HepG2 (cell line): ENCODE data around the gene ZFP64. TPM values are rescaled to one million over a fixed set of nuclear protein-coding genes. Genes with fewer than 3 reads are reported as not detected.

Source experiments
- ARNT ChIP-seq: fragments of 450-650 bp; IDR thresholded peaks from 2 replicates; pipeline ENCODE4 v1.6.1; 2017
- ELF3 ChIP-seq: IDR thresholded peaks from 2 replicates; pipeline ENCODE4 v1.6.1; 2016; ENCODE audit warnings: missing genetic modification reagents, missing compliant biosample characterization
- FOXK1 ChIP-seq: sonication (generic); formaldehyde crosslinking; IDR thresholded peaks from 2 replicates; pipeline ENCODE4 v1.4.0; 2020; ENCODE audit warnings: low read depth, missing genetic modification reagents, borderline replicate concordance
- MED8 ChIP-seq: sonication (generic); formaldehyde crosslinking; IDR thresholded peaks from 2 replicates; pipeline ENCODE4 v1.8.1; 2023; ENCODE audit warnings: mild to moderate bottlenecking, missing genetic modification reagents; ENCODE audit not compliant: insufficient replicate concordance
- POLR2A ChIP-seq, 2 experiments: IDR thresholded peaks; 2 replicates each; pipeline ENCODE4 v1.6.1; 2011; ENCODE audit warnings: low read depth in 2 of 2, low read length in 2 of 2, mild to moderate bottlenecking in 1 of 2, moderate library complexity in 1 of 2; ENCODE audit not compliant: insufficient read depth in 1 of 2
- POLR2AphosphoS2 ChIP-seq: IDR thresholded peaks from 2 replicates; pipeline ENCODE4 v1.6.1; 2011; ENCODE audit warnings: low read depth, low read length, improper control_type of control experiment
- SETDB1 ChIP-seq: sonication (generic); formaldehyde crosslinking; IDR thresholded peaks from 2 replicates; pipeline ENCODE4 v1.5.1; 2020; ENCODE audit warnings: missing genetic modification reagents, mild to moderate bottlenecking, borderline replicate concordance
- SIN3A ChIP-seq: IDR thresholded peaks from 2 replicates; pipeline ENCODE4 v1.6.1; 2011; ENCODE audit warnings: low read depth, mild to moderate bottlenecking, control low read depth, low read length, borderline replicate concordance
- ZMAT3 ChIP-seq: sonication (generic); formaldehyde crosslinking; conservative IDR thresholded peaks from 2 replicates; pipeline ENCODE4 v1.7.0; 2021; ENCODE audit warnings: missing genetic modification reagents
- ZNF234 ChIP-seq: sonication (generic); formaldehyde crosslinking; conservative IDR thresholded peaks from 2 replicates; pipeline ENCODE4 v1.5.1; 2020; ENCODE audit warnings: mild to moderate bottlenecking, missing genetic modification reagents
- ZNF674 ChIP-seq: sonication (generic); formaldehyde crosslinking; IDR thresholded peaks from 2 replicates; pipeline ENCODE4 v1.5.0; 2020; ENCODE audit warnings: low read depth, mild to moderate bottlenecking, missing genetic modification reagents
- ZNF687 ChIP-seq: sonication (generic); formaldehyde crosslinking; IDR thresholded peaks from 2 replicates; pipeline ENCODE4 v1.5.1; 2020; ENCODE audit warnings: mild to moderate bottlenecking, missing genetic modification reagents, moderate library complexity
- polyA plus RNA-seq, 8 experiments: library from polyadenylated mRNA; depleted of rRNA in 3 of 8; stranded (reverse) in 7 of 8; unstranded in 1 of 8; fragments of >200 nt; fragmentation: Illumina TruSeq in 4 of 8; extraction: Trizol in 4 of 8; gene quantifications; 2 replicates each; pipeline versions ENCODE4 v1.2.1 to v1.2.3, GENCODE V29; 2011 to 2016; ENCODE audit warnings: low read depth in 4 of 8, missing spikeins in 1 of 8, mixed read lengths in 1 of 8; ENCODE audit not compliant: insufficient read depth in 1 of 8
- total RNA-seq, 5 experiments: library from RNA; depleted of rRNA; stranded (reverse); fragments of >200 nt; fragmentation: Illumina TruSeq; extraction: Trizol; gene quantifications; 2 replicates each; pipeline ENCODE4 v1.2.3, GENCODE V29; 2016; ENCODE audit warnings: low read depth in 1 of 5
- TF ChIP-seq, protein P1 (sequence below): sonication (generic); formaldehyde crosslinking; IDR thresholded peaks from 2 replicates; pipeline ENCODE4 v1.5.1; 2020; ENCODE audit warnings: mild to moderate bottlenecking, missing genetic modification reagents, borderline replicate concordance
- TF ChIP-seq, protein P2 (sequence below): sonication (generic); formaldehyde crosslinking; IDR thresholded peaks from 2 replicates; pipeline ENCODE4 v1.4.0; 2020; ENCODE audit warnings: missing genetic modification reagents, borderline replicate concordance
- TF ChIP-seq, protein P3 (sequence below): sonication (generic); formaldehyde crosslinking; conservative IDR thresholded peaks from 2 replicates; pipeline ENCODE4 v1.4.0; 2020; ENCODE audit warnings: missing genetic modification reagents
- TF ChIP-seq, protein P4 (sequence below): sonication (generic); formaldehyde crosslinking; IDR thresholded peaks from 2 replicates; pipeline ENCODE4 v1.9.0; 2021; ENCODE audit warnings: missing genetic modification reagents, mild to moderate bottlenecking, borderline replicate concordance
- TF ChIP-seq, protein P5 (sequence below): sonication (generic); IDR thresholded peaks from 2 replicates; pipeline ENCODE4 v1.6.1; 2016; ENCODE audit warnings: low read depth, borderline replicate concordance

ZFP64 gene
- total and polyA plus RNA-seq, 2 of the 13 experiments (the other 11 are each of a cell fraction or from before 2014, with no cell fraction given), result 12.0 to 24.3 TPM

DNA sequence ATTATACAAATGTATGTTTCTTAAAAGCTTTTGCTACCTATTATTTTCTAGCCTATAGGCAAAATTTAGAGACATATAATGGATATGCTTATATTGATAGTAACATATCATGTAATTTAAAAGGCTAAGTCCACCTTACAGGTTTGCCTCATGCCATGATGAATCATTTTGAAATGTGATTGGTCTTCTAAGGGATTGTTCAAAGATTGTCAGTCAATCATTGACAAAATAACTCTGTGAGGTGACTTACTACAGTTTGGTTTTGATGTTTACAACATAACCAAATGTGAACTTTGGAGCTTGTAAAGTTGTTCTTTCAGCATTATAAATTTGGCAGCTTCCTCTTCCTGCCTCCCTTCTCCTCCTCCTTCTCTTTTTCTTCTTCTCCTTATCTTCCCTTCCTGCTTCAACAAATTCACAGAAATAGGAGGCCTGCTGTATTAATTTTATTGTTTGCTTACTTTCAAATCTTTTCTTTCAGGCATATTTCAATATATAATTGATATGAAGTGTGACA is 39.7 kb upstream of the ZFP64 start (continued):
- TF ChIP-seq, protein P1, sequence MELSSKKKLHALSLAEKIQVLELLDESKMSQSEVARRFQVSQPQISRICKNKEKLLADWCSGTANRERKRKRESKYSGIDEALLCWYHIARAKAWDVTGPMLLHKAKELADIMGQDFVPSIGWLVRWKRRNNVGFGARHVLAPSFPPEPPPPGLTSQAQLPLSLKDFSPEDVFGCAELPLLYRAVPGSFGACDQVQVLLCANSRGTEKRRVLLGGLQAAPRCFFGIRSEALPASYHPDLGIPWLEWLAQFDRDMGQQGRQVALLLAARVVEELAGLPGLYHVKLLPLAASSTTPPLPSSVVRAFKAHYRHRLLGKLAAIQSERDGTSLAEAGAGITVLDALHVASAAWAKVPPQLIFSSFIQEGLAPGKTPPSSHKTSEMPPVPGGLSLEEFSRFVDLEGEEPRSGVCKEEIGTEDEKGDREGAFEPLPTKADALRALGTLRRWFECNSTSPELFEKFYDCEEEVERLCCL (CRISPR knock-in tag), result no peak
- TF ChIP-seq, protein P2, sequence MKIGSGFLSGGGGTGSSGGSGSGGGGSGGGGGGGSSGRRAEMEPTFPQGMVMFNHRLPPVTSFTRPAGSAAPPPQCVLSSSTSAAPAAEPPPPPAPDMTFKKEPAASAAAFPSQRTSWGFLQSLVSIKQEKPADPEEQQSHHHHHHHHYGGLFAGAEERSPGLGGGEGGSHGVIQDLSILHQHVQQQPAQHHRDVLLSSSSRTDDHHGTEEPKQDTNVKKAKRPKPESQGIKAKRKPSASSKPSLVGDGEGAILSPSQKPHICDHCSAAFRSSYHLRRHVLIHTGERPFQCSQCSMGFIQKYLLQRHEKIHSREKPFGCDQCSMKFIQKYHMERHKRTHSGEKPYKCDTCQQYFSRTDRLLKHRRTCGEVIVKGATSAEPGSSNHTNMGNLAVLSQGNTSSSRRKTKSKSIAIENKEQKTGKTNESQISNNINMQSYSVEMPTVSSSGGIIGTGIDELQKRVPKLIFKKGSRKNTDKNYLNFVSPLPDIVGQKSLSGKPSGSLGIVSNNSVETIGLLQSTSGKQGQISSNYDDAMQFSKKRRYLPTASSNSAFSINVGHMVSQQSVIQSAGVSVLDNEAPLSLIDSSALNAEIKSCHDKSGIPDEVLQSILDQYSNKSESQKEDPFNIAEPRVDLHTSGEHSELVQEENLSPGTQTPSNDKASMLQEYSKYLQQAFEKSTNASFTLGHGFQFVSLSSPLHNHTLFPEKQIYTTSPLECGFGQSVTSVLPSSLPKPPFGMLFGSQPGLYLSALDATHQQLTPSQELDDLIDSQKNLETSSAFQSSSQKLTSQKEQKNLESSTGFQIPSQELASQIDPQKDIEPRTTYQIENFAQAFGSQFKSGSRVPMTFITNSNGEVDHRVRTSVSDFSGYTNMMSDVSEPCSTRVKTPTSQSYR, result no peak
- TF ChIP-seq POLR2AphosphoS2 (no peak), ZMAT3 (0 out of 2 replicates have a peak, but pooled peaks have one; percentile 61), ARNT (no peak), ZNF687 (CRISPR knock-in tag) (no peak), ZNF674 (CRISPR knock-in tag) (no peak), FOXK1 (peak; percentile 95), ZNF234 (CRISPR knock-in tag) (no peak), ELF3 (CRISPR knock-in tag) (peak; percentile 100), MED8 (CRISPR knock-in tag) (no peak), SETDB1 (no peak), POLR2A (IDR thresholded peaks at IDR 0.05; ENCODE audit: insufficient read depth in 1 of 2, low read depth in 2 of 2, low read length in 2 of 2) (no peak), SIN3A (no peak)
- TF ChIP-seq, protein P3, sequence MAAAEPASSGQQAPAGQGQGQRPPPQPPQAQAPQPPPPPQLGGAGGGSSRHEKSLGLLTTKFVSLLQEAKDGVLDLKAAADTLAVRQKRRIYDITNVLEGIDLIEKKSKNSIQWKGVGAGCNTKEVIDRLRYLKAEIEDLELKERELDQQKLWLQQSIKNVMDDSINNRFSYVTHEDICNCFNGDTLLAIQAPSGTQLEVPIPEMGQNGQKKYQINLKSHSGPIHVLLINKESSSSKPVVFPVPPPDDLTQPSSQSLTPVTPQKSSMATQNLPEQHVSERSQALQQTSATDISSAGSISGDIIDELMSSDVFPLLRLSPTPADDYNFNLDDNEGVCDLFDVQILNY (CRISPR knock-in tag), result no peak
- TF ChIP-seq, protein P4, sequence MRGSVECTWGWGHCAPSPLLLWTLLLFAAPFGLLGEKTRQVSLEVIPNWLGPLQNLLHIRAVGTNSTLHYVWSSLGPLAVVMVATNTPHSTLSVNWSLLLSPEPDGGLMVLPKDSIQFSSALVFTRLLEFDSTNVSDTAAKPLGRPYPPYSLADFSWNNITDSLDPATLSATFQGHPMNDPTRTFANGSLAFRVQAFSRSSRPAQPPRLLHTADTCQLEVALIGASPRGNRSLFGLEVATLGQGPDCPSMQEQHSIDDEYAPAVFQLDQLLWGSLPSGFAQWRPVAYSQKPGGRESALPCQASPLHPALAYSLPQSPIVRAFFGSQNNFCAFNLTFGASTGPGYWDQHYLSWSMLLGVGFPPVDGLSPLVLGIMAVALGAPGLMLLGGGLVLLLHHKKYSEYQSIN (CRISPR knock-in tag), result no peak
- TF ChIP-seq, protein P5, sequence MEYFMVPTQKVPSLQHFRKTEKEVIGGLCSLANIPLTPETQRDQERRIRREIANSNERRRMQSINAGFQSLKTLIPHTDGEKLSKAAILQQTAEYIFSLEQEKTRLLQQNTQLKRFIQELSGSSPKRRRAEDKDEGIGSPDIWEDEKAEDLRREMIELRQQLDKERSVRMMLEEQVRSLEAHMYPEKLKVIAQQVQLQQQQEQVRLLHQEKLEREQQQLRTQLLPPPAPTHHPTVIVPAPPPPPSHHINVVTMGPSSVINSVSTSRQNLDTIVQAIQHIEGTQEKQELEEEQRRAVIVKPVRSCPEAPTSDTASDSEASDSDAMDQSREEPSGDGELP, result 0 out of 2 replicates have a peak, but pooled peaks have one; percentile 16
